Activated CD4-positive, alpha-beta memory T cell treated with anti-CD3 and anti-CD28 coated beads, Interleukin-2, amount 10 ng/mL, durations not matched to agents 7 days and 5 days (primary cell): ENCODE results near the gene NAA25. TPM values are rescaled to one million over a fixed set of nuclear protein-coding genes. Genes with fewer than 3 reads are reported as not detected.
"Not testable (repeated sequence)": the region's sequence is repeated elsewhere in the genome, so short reads cannot be mapped to it uniquely, and the experiment has no call there.

Source experiments
- CTCF ChIA-PET: fragments of 350-600 bp; sonication (Branson Sonifier 250); formaldehyde crosslinking; loops from one replicate; lab custom pipeline; 2021; ENCODE audit warnings: antibody characterized with exemption, inconsistent platforms; lab: Charles Lee
- POLR2A ChIA-PET: fragments of 350-600 bp; sonication (Branson Sonifier 250); formaldehyde crosslinking; loops from one replicate; lab custom pipeline; 2021; ENCODE audit warnings: antibody characterized with exemption; lab: Charles Lee
- DNase-seq: peaks from one replicate; pipeline ENCODE4 v3.0.0-alpha.2; 2020
- H3K27ac Mint-ChIP-seq: one replicate; pipeline ENCODE4 v1.8.0; 2021; ENCODE audit warnings: mild to moderate bottlenecking, mixed read lengths
- H3K27me3 Mint-ChIP-seq: one replicate; pipeline ENCODE4 v1.8.0; 2021; ENCODE audit warnings: mixed read lengths
- H3K36me3 Mint-ChIP-seq: one replicate; pipeline ENCODE4 v1.8.0; 2021; ENCODE audit warnings: low read depth, mixed read lengths
- H3K4me1 Mint-ChIP-seq: one replicate; pipeline ENCODE4 v1.8.0; 2021; ENCODE audit warnings: mixed read lengths
- H3K4me3 Mint-ChIP-seq: one replicate; pipeline ENCODE4 v1.8.0; 2021; ENCODE audit warnings: mild to moderate bottlenecking, mixed read lengths
- H3K9me3 Mint-ChIP-seq: one replicate; pipeline ENCODE4 v1.8.0; 2021; ENCODE audit warnings: mixed read lengths
- total RNA-seq, 2 experiments: library from RNA; stranded (reverse); gene quantifications; one replicate each; pipeline ENCODE4 v1.2.3, GENCODE V29; 2021

The NAA25 gene
- total RNA-seq, 2 experiments from 2014 or later, result 24.2 to 25.0 TPM

DNA sequence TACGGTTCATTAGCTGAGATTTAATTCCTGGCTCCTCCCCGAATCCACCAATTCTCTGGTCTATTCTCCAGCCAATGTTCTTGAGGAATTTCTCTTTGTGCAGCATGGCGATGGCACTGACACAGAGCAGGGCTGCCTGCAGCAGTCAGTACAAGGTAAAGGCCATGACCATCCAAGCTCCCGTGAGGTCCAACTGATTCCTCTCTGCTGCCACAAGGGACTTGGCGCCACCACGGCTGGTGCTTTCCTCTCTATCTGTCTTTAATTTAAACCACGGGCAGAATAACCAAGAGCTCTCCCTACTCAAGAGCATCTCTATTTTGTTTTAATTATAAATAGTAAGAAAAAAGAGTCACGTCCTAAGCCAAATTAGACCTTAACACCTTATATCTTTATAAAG is 107.8 kb downstream of the NAA25 start:
- peaks cover 3% of the 10 kb centered on the region for H3K27me3 Mint-ChIP-seq
- DNase-seq, result no peak
- CTCF ChIA-PET, result interaction anchor here (0.5 to 2.2 kb wide), 2 partner anchors 12 to 75 kb away, joined by 3 to 21 read pairs; partner anchors contain the start of genes ERP29 and TMEM116
- H3K36me3 Mint-ChIP-seq, result peaks cover 57% of the 10 kb centered on the region
- no peak overlapping the region for H3K27ac Mint-ChIP-seq
- H3K4me1 Mint-ChIP-seq, result peaks cover 63% of the 10 kb centered on the region
- H3K4me3 Mint-ChIP-seq, result peak overlapping the region; percentile 23
- no peaks in the 10 kb centered on the region for H3K9me3 Mint-ChIP-seq
- POLR2A ChIA-PET, result interaction anchor here (2.4 to 14.4 kb wide), 3 partner anchors 7 to 13 kb away, joined by 14 to 326 read pairs (median 42); partner anchors contain the start of genes ERP29 and TMEM116

DNA sequence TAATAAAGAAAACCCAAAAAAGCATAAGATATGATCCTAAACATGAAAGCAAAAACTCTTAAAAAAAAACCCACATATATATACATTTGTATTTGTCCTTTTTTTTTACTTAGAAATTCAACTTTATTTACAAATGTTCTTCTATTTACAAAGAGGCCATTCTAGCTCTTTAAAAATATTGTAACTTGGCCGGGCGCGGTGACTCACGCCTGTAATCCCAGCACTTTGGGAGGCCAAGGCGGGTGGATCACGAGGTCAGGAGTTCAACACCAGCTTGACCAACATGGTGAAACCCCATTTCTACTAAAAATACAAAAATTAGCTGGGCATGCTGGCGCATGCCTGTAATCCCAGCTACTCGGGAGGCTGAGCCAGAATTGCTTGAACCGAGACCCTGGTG is 109.5 kb downstream of the NAA25 start:
- POLR2A ChIA-PET, result interaction anchor here (1.2 to 14.4 kb wide), 2 partner anchors 11 to 14 kb away, joined by 6 to 326 read pairs; partner anchors contain the start of genes ERP29 and TMEM116
- H3K27ac Mint-ChIP-seq, H3K4me3 Mint-ChIP-seq, DNase-seq, H3K9me3 Mint-ChIP-seq, CTCF ChIA-PET, H3K27me3 Mint-ChIP-seq: not testable (repeated sequence)
- Mint-ChIP-seq H3K36me3 (peaks cover 56% of the 10 kb centered on the region), H3K4me1 (peaks cover 72% of the 10 kb centered on the region)

DNA sequence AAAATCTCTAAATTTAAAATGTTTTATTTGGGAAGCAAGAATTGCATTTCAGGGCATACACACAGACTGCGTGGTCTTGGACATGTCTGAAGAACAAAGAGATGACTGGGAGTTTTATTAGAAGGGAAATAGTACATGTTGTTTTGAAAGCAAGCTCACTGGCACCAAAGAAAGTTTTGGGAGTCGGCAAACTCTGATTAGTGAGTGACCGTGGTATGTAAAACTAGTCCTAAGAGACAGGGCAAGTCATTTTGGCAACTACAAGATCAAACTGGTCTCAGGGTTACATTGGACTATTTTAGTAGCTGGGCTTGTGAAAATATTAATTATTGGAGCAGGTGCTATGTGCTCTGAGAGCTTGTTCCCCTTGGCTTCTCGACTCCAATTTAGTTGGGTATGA is 110.6 kb downstream of the NAA25 start:
- DNase-seq, result no peak
- ChIA-PET POLR2A (interaction anchor here (0.8 to 14.4 kb wide), 4 partner anchors 12 to 156 kb away, joined by 3 to 326 read pairs (median 4); partner anchors contain the start of genes ERP29, MAPKAPK5 and TMEM116), CTCF (interaction anchor here (1.1 to 2.1 kb wide), 2 partner anchors 8 to 14 kb away, joined by 3 to 12 read pairs; partner anchors contain the start of genes ERP29 and TMEM116)
- no peaks in the 10 kb centered on the region for H3K9me3 Mint-ChIP-seq
- H3K27ac Mint-ChIP-seq, result no peak overlapping the region
- peaks cover 51% of the 10 kb centered on the region for H3K36me3 Mint-ChIP-seq
- H3K4me1 Mint-ChIP-seq, result peaks cover 78% of the 10 kb centered on the region
- peaks cover 3% of the 10 kb centered on the region for H3K27me3 Mint-ChIP-seq
- no peak overlapping the region for H3K4me3 Mint-ChIP-seq

DNA sequence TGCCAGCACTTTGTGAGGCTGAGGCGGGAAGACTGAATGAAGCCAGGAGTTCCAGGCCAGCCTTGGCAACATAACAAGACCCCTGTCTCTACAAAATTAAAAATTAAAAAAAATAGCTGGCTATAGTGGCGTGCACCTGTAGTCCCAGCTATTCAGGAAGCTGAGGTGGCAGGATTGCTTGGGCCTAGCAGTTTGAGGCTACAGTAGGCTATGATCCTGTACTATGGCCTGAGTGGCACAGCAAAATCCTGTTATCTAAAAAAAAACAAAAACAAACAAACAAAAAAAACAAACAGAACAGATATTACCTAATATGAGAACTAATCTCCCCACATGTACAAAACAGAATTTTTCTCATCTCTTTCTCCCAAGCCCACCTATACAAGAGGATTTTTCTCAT is 111.3 kb downstream of the NAA25 start:
- H3K4me1 Mint-ChIP-seq, result peaks cover 78% of the 10 kb centered on the region
- H3K36me3 Mint-ChIP-seq, result peaks cover 44% of the 10 kb centered on the region
- H3K27me3 Mint-ChIP-seq, result peaks cover 3% of the 10 kb centered on the region
- H3K9me3 Mint-ChIP-seq, result no peaks in the 10 kb centered on the region
- H3K27ac Mint-ChIP-seq, result no peak overlapping the region
- CTCF ChIA-PET, result interaction anchor here (1.1 to 2.1 kb wide), 2 partner anchors 9 to 15 kb away, joined by 3 to 12 read pairs; partner anchors contain the start of genes ERP29 and TMEM116
- H3K4me3 Mint-ChIP-seq, result no peak overlapping the region
- DNase-seq, result no peak
- POLR2A ChIA-PET, result interaction anchor here (1.1 to 14.4 kb wide), 2 partner anchors 16 to 23 kb away, joined by 3 to 326 read pairs; partner anchors contain the start of genes ERP29 and TMEM116

DNA sequence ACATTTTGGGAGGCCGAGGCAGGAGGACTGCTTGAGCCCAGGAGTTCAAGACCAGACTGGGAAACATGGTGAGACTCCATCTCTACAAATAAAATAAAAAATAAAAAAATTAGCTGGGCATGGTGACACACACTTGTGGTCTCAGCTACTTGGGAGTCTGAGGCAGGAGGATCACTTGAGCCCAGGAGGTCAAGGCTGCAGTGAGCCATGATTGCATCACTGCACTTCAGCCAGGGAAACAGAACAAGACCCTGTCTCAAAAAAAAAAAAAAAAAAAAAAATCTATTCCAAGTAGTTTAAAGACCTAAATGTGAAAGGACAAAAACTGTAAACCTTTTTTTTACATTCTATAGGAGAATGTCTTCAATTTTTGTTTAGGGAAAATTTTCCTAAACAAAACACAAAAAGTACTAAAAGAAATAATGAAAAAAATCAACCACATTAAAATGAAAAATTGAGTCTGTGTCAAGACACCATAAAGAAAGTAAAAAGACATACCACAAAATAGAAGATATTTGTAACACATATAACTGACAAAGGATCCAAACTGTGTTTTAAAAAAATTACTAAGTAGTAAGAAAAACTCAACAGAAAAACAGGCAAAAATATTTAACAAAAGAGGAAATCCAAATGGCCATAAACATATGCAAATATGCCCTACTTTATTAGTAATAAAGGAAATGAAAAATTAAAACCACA is 112.7 kb downstream of the NAA25 start:
- DNase-seq, result no peak
- H3K27me3 Mint-ChIP-seq, result peaks cover 3% of the 10 kb centered on the region
- H3K4me1 Mint-ChIP-seq, result peaks cover 73% of the 10 kb centered on the region
- peak overlapping the region; percentile 96 for H3K27ac Mint-ChIP-seq
- no peak overlapping the region for H3K4me3 Mint-ChIP-seq
- no peaks in the 10 kb centered on the region for H3K9me3 Mint-ChIP-seq
- ChIA-PET POLR2A (interaction anchor here (1.3 to 14.4 kb wide), 6 partner anchors 7 to 135 kb away, joined by 3 to 326 read pairs (median 14); partner anchors contain the start of genes ERP29 and TMEM116), CTCF (interaction anchor here (0.7 to 4.0 kb wide), 3 partner anchors 14 to 42 kb away, joined by 3 to 41 read pairs (median 4); partner anchors contain the start of genes ERP29 and TMEM116)
- peaks cover 40% of the 10 kb centered on the region for H3K36me3 Mint-ChIP-seq

DNA sequence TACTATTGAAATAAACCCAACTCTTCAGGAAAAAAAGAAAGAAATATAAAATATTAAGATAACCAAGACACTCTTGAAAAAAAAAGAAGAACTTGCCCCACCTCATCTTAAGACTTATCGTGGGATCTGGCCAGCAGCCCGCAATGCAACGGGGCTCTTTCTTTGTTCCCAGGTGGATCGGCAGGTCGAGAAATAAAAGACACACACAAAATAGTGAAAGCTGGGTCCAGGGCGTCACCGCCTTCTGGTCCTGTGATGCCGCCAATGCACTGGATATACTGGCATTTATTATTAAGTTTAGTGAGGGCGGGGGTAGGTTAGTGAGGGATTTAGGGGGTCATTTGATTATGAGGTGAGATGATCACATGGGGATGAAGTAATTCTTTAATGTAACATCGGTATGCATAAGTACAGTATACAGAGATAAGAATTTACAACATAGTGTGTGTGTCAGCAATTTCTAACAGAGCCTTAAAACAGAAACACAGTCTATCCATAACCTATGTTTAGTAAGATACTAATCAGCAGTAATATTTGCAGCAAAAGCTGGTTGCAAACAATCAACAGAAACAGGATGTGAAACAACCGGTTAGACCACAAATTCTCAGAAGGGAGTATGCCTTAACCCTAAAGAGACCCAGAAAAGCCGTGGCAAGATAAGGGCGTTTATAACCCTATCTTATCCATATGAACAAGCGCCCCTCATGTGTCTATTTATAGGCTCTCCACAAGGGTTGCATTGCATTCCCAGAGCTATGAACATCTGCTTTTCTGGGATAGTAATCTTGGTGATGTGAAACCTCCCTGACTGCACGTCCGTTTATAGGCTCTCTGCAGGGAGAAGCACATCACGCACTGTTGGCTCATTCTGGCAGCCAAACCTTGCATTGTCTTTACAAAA is 114.1 kb downstream of the NAA25 start:
- POLR2A ChIA-PET, result interaction anchor here (1.2 to 14.4 kb wide), 15 partner anchors 8 to 417 kb away, joined by 3 to 326 read pairs (median 7); partner anchors contain the start of genes ERP29, MAPKAPK5, NAA25 and TMEM116
- not testable (repeated sequence) for H3K27me3 Mint-ChIP-seq, H3K9me3 Mint-ChIP-seq
- CTCF ChIA-PET, result interaction anchor here (0.8 to 4.0 kb wide), 4 partner anchors 15 to 93 kb away, joined by 4 to 41 read pairs (median 8); partner anchors contain the start of genes ERP29 and TMEM116
- DNase-seq, result peak; percentile 47
- Mint-ChIP-seq H3K4me3 (peak overlapping the region; percentile 79), H3K27ac (peak overlapping the region; percentile 96), H3K4me1 (peaks cover 66% of the 10 kb centered on the region), H3K36me3 (peaks cover 37% of the 10 kb centered on the region)

DNA sequence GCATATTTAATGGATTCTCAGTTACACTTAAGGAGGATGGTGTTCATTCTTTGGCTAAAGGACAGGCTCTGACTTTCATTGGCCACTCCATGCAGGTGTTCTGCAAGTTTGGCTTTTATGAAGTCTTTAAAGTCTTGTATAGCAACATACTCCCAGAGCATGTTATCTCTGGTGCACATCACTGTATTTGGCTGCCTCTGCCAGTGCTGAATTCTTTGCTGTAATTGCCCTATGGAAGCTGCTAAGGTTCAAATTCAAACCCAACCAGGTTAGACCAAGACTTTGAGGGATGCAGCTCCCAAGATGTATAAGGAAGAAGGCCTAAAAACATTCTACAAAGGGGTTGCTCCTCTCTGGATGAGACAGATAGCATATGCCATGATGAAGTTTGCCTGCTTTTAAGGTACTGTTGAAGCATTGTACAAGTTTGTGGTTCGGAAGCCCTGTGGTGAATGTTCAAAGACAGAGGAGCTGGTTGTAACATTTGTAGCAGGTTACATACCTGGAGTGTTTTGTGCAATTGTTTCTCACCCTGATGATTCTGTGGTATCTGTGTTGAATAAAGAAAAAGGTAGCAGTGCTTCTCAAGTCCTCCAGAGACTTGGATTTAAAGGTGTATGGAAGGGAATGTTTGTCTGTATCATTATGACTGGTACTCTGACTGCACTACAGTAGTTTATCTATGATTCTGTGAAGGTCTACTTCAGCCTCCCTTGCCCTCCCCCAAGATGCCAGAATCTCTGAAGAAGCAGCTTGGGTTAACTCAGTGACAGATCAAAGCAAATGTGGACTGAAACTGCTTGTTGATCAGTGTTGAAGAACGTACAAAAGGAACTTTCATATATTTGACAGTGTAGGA is 115.1 kb downstream of the NAA25 start:
- Mint-ChIP-seq H3K36me3 (peaks cover 39% of the 10 kb centered on the region), H3K27ac (peak overlapping the region; percentile 96), H3K4me3 (peak overlapping the region; percentile 79), H3K9me3 (no peaks in the 10 kb centered on the region), H3K4me1 (peaks cover 61% of the 10 kb centered on the region), H3K27me3 (peaks cover 3% of the 10 kb centered on the region)
- DNase-seq, result no peak
- ChIA-PET CTCF (interaction anchor here (0.6 to 4.0 kb wide), 4 partner anchors 20 to 94 kb away, joined by 3 to 41 read pairs (median 8); partner anchors contain the start of genes ERP29 and TMEM116), POLR2A (interaction anchor here (0.6 to 14.4 kb wide), 16 partner anchors 9 to 417 kb away, joined by 3 to 326 read pairs (median 7); partner anchors contain the start of genes ERP29, MAPKAPK5, NAA25 and TMEM116)

DNA sequence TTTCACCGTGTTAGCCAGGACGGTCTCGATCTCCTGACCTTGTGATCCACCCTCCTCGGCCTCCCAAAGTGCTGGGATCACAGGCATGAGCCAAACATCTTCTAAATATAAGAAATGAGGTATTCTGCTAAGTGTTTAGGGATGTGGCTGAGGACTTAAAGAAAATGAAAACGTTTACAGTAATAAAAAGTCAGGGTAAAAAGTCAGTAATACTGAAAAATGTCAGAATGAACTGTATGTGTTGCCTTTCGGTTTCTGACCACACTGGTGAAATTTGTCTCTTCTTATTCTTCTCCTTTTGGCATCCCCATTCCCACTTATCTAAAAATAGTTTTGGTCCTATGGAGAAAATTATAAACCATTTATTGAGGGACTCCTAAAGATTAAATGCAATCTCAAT is 116.1 kb downstream of the NAA25 start:
- peaks cover 56% of the 10 kb centered on the region for H3K4me1 Mint-ChIP-seq
- CTCF ChIA-PET, result interaction anchor here (2.6 to 4.0 kb wide), 2 partner anchors 21 to 48 kb away, joined by 11 to 41 read pairs; partner anchors contain the start of genes ERP29 and TMEM116
- no peak for DNase-seq
- no peak overlapping the region for H3K4me3 Mint-ChIP-seq
- H3K9me3 Mint-ChIP-seq, result no peaks in the 10 kb centered on the region
- H3K36me3 Mint-ChIP-seq, result peaks cover 37% of the 10 kb centered on the region
- POLR2A ChIA-PET, result interaction anchor here (1.2 to 14.4 kb wide), 6 partner anchors 10 to 139 kb away, joined by 3 to 326 read pairs (median 16); partner anchors contain the start of genes ERP29, TMEM116 and TRAFD1
- peaks cover 2% of the 10 kb centered on the region for H3K27me3 Mint-ChIP-seq
- peak overlapping the region; percentile 96 for H3K27ac Mint-ChIP-seq

DNA sequence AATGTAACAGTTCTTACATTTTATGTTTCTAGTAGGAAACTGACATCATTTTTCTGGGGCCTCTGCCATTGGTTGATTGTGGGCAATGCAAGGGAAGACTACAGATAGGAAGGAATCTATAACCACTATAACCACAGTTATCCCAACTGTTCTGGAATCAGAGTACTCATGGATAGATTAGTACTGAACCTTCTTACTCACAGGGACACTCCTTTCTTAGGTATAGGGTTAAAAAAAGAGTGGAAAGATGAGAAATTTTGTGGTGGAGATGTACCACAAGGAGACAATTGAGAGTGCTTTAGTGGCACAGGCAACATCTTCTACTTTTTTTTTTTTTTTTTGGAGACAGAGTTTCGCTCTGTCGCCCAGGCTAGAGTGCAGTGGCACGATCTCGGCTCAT is 116.6 kb downstream of the NAA25 start:
- ChIA-PET POLR2A (interaction anchor here (0.7 to 14.4 kb wide), 3 partner anchors 11 to 139 kb away, joined by 6 to 326 read pairs (median 42); partner anchors contain the start of genes ERP29 and TMEM116), CTCF (interaction anchor here (1.1 to 1.6 kb wide), 2 partner anchors 15 to 21 kb away, joined by 5 read pairs; partner anchors contain the start of genes ERP29 and TMEM116)
- H3K27ac Mint-ChIP-seq, result peak overlapping the region; percentile 96
- peaks cover 52% of the 10 kb centered on the region for H3K4me1 Mint-ChIP-seq
- no peaks in the 10 kb centered on the region for H3K9me3 Mint-ChIP-seq
- H3K36me3 Mint-ChIP-seq, result peaks cover 35% of the 10 kb centered on the region
- no peak overlapping the region for H3K4me3 Mint-ChIP-seq
- no peak for DNase-seq
- H3K27me3 Mint-ChIP-seq, result no peaks in the 10 kb centered on the region

DNA sequence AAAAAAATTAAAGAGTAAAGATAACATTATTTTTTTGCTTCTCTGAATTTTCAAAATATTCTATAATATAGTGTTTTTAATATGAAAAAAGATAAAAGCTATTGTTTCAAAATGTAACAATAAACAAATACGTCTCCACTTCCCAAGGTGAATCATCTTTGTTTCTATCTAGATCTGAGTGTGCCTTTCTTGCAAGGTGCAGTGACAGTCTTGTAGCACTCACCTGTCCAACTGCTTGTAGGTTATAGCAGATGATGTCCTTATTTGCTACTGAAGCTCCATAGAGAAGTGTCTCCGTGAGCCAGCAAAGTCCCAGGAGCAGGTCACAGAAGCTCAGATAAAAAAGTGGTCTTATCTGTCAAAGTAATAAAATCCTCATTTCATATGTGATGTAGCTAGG is 117.0 kb downstream of the NAA25 start:
- peaks cover 49% of the 10 kb centered on the region for H3K4me1 Mint-ChIP-seq
- peak overlapping the region; percentile 27 for H3K27ac Mint-ChIP-seq
- H3K36me3 Mint-ChIP-seq, result peaks cover 35% of the 10 kb centered on the region
- ChIA-PET POLR2A (interaction anchor here (0.7 to 14.4 kb wide), 3 partner anchors 11 to 139 kb away, joined by 6 to 326 read pairs (median 42); partner anchors contain the start of genes ERP29 and TMEM116), CTCF (interaction anchor here (0.7 to 1.6 kb wide), 3 partner anchors 15 to 70 kb away, joined by 4 to 5 read pairs (median 5); partner anchors contain the start of genes ERP29 and TMEM116)
- DNase-seq, result no peak
- no peaks in the 10 kb centered on the region for H3K27me3 Mint-ChIP-seq
- H3K9me3 Mint-ChIP-seq, result no peaks in the 10 kb centered on the region
- H3K4me3 Mint-ChIP-seq, result no peak overlapping the region

DNA sequence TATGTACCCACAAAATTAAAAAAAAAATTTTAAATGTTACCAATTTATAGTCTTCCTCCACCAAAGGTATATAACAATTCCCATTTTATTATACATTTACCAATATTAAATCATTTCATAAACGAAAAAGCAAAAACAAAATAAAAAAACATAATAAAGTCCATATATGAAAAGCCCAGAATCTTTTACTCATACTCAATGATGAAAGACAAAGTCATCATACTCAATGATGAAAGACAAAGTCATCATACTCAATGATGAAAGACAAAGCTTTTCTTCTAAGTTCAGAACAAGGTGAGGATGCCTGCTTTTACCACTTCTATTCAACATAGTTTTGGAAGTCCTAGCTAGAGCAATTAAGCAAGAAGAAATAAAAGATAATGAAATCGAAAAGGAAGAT is 123.8 kb downstream of the NAA25 start:
- CTCF ChIA-PET, result interaction anchor here (1.5 kb wide), 1 partner anchor 29 kb away, joined by 4 read pairs; no protein-coding TSS in a partner anchor
- Mint-ChIP-seq H3K4me3 (no peak overlapping the region), H3K27ac (no peak overlapping the region), H3K27me3 (no peaks in the 10 kb centered on the region), H3K4me1 (peaks cover 2% of the 10 kb centered on the region), H3K9me3 (no peaks in the 10 kb centered on the region), H3K36me3 (peaks cover 19% of the 10 kb centered on the region)
- DNase-seq, result no peak
- POLR2A ChIA-PET, result interaction anchor here (1.1 kb wide), 1 partner anchor 28 kb away, joined by 4 read pairs; the partner anchor contains the start of genes ERP29 and TMEM116
